Kidney (tissue), 14 donors: Measurements from ENCODE around the gene BBLN. TPM values are rescaled to one million over a fixed set of nuclear protein-coding genes. Genes with fewer than 3 reads are reported as not detected.

ENCODE experiments used
- DNase-seq, 5 donors: peaks; one replicate each; pipeline ENCODE4 v3.0.0-alpha.2; 2013 to 2020
- FAIRE-seq: peaks from 2 replicates; lab custom pipeline; 2012; peaks lifted over from hg19 to GRCh38; lab: Jason Lieb, UNC
- H3K27ac ChIP-seq, 2 donors: one replicate each; pipeline ENCODE4 v1.7.0; 2013; ENCODE audit warnings: low read depth in 2 of 2, low read length in 2 of 2, inconsistent platforms in 1 of 2
- H3K27me3 ChIP-seq: one replicate; pipeline ENCODE4 v1.7.1; 2013; ENCODE audit warnings: low read length, inconsistent platforms; ENCODE audit not compliant: control insufficient read depth, insufficient read depth
- H3K36me3 ChIP-seq, 3 donors: one replicate each; pipeline versions ENCODE4 v1.7.0 to v1.7.1; 2013; ENCODE audit warnings: low read length in 3 of 3, control low read depth in 1 of 3, inconsistent platforms in 1 of 3; ENCODE audit not compliant: insufficient read depth in 3 of 3, control insufficient read depth in 2 of 3
- H3K4me1 ChIP-seq, 3 donors: one replicate each; pipeline versions ENCODE4 v1.7.0 to v1.7.1; 2013; ENCODE audit warnings: low read length in 3 of 3, inconsistent platforms in 1 of 3, low read depth in 1 of 3; ENCODE audit not compliant: control insufficient read depth in 2 of 3, insufficient read depth in 2 of 3
- H3K4me3 ChIP-seq, 3 donors: one replicate each; pipeline versions ENCODE4 v1.7.0 to v1.8.1; 2013; ENCODE audit warnings: low read length in 3 of 3, control low read depth in 1 of 3, inconsistent platforms in 1 of 3
- H3K9ac ChIP-seq, 3 donors: one replicate each; pipeline versions ENCODE4 v1.7.0 to v1.7.1; 2013; ENCODE audit warnings: low read length in 3 of 3, control low read depth in 1 of 3, inconsistent platforms in 1 of 3
- H3K9me3 ChIP-seq, 3 donors: one replicate each; pipeline versions ENCODE4 v1.7.0 to v1.7.1; 2013; ENCODE audit warnings: low read length in 3 of 3, control low read depth in 1 of 3, inconsistent platforms in 1 of 3; ENCODE audit not compliant: control insufficient read depth in 2 of 3, insufficient read depth in 1 of 3
- intact Hi-C: fragments of 100-400 bp; cut with DNase I; formaldehyde crosslinking; loops from one replicate; pipeline ENCODE4 v1.11.1; 2022
- polyA plus RNA-seq: library from polyadenylated mRNA; stranded (reverse); fragments of 350-450 nt; fragmentation: Illumina TruSeq; extraction: RNeasy Lipid Tissue Mini Kit (QIAGEN cat#74804); gene quantifications from one replicate; pipeline ENCODE4 v1.2.3, GENCODE V29; 2014; ENCODE audit warnings: low read depth, low replicate concordance; ENCODE audit not compliant: insufficient read depth
- total RNA-seq: library from RNA; stranded (reverse); fragmentation: NEBNext Ultra II Directional; extraction: Animal tissue kit (Norgen Biotek cat#: 25700); gene quantifications from one replicate; pipeline ENCODE4 v1.2.1, GENCODE V29; 2021
- TF ChIP-seq, protein P1 (sequence below): IDR thresholded peaks from 3 replicates; pipeline ENCODE4 v1.5.1; 2012; ENCODE audit warnings: mild to moderate bottlenecking, moderate library complexity, borderline replicate concordance; ENCODE audit not compliant: insufficient read depth; ENCODE audit errors: extremely low read depth
- donor health status: control.
- donor health status: control.
- donor health status: control.
- donor health status: control.
- donor health status: control.
- donor health status: DM: yes; HTN: yes; CAD: no.
- donor health status: Normal renal cell carcinoma (clear cell type).

The BBLN gene
- total and polyA plus RNA-seq, 2 donors from 2014 or later, result 55.6 to 192 TPM

DNA sequence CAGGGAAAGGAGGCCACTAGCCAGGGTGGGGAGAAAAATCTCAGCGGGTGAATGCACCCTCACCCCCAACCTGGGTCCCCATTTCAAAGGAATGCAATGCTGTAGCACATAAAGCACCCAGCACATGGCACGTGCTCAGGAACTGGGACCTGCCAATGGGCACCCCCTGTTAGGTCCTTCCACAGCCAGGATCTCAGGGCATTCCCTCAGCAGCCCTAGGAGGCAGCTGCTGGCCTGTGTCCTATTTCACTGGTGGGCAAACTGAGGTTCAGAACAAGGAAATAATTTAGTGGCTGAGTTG is 51.9 kb downstream of the BBLN start:
- DNase-seq (peak in 1 of 5 donors; percentile 21), FAIRE-seq (no peak)
- Histone ChIP-seq H3K9ac (no peak overlapping the region), H3K27me3 (no peaks in the 10 kb centered on the region), H3K4me1 (peaks cover 0 to 9% (median 7%) of the 10 kb centered on the region in 3 donors), H3K27ac (peak overlapping the region; percentile 51 to 58), H3K36me3 (no peaks in the 10 kb centered on the region), H3K9me3 (no peaks in the 10 kb centered on the region), H3K4me3 (no peak overlapping the region)
- intact Hi-C loops, result no loop called here
- TF ChIP-seq, protein P1, sequence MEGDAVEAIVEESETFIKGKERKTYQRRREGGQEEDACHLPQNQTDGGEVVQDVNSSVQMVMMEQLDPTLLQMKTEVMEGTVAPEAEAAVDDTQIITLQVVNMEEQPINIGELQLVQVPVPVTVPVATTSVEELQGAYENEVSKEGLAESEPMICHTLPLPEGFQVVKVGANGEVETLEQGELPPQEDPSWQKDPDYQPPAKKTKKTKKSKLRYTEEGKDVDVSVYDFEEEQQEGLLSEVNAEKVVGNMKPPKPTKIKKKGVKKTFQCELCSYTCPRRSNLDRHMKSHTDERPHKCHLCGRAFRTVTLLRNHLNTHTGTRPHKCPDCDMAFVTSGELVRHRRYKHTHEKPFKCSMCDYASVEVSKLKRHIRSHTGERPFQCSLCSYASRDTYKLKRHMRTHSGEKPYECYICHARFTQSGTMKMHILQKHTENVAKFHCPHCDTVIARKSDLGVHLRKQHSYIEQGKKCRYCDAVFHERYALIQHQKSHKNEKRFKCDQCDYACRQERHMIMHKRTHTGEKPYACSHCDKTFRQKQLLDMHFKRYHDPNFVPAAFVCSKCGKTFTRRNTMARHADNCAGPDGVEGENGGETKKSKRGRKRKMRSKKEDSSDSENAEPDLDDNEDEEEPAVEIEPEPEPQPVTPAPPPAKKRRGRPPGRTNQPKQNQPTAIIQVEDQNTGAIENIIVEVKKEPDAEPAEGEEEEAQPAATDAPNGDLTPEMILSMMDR, result no peak

Other genes starting within 250 kb of the BBLN start
- 31.4 TPM for gene ST6GALNAC4, start 243.2 kb upstream of the BBLN start, total RNA-seq
- gene ST6GALNAC4, start 243.2 kb upstream of the BBLN start, polyA plus RNA-seq, result 31.6 TPM
- gene PIP5KL1, start 229.5 kb upstream of the BBLN start, total RNA-seq, result 3.0 TPM
- 4.3 TPM for gene PIP5KL1, start 229.5 kb upstream of the BBLN start, polyA plus RNA-seq
- 42.8 TPM for gene DPM2, start 222.4 kb upstream of the BBLN start, total RNA-seq
- gene DPM2, start 222.4 kb upstream of the BBLN start, polyA plus RNA-seq, result 70.0 TPM
- gene EEIG1, start 179.3 kb upstream of the BBLN start, total RNA-seq, result 75.9 TPM
- gene EEIG1, start 179.3 kb upstream of the BBLN start, polyA plus RNA-seq, result 34.3 TPM
- 12.3 TPM for gene NAIF1, start 92.9 kb upstream of the BBLN start, total RNA-seq
- gene NAIF1, start 92.9 kb upstream of the BBLN start, polyA plus RNA-seq, result 9.7 TPM
- gene SLC25A25, start 92.0 kb upstream of the BBLN start, total RNA-seq, result 24.9 TPM
- gene SLC25A25, start 92.0 kb upstream of the BBLN start, polyA plus RNA-seq, result 20.4 TPM
- gene PTGES2, start 32.5 kb upstream of the BBLN start, total RNA-seq, result 64.1 TPM
- gene PTGES2, start 32.5 kb upstream of the BBLN start, polyA plus RNA-seq, result 117 TPM
- gene LCN2, start 10.8 kb upstream of the BBLN start, total RNA-seq, result 198 TPM
- gene LCN2, start 10.8 kb upstream of the BBLN start, polyA plus RNA-seq, result 8.2 TPM
- gene CIZ1, start 31.3 kb downstream of the BBLN start, total RNA-seq, result 89.9 TPM
- gene CIZ1, start 31.3 kb downstream of the BBLN start, polyA plus RNA-seq, result 48.1 TPM
- 22.6 TPM for gene DNM1, start 43.1 kb downstream of the BBLN start, total RNA-seq
- 7.3 TPM for gene DNM1, start 43.1 kb downstream of the BBLN start, polyA plus RNA-seq
- 79.7 TPM for gene GOLGA2, start 115.7 kb downstream of the BBLN start, total RNA-seq
- gene GOLGA2, start 115.7 kb downstream of the BBLN start, polyA plus RNA-seq, result 42.9 TPM
- 20.3 TPM for gene SWI5, start 116.0 kb downstream of the BBLN start, total RNA-seq
- 67.8 TPM for gene SWI5, start 116.0 kb downstream of the BBLN start, polyA plus RNA-seq
- 22.4 TPM for gene TRUB2, start 162.2 kb downstream of the BBLN start, total RNA-seq
- gene TRUB2, start 162.2 kb downstream of the BBLN start, polyA plus RNA-seq, result 40.8 TPM
- 59.7 TPM for gene COQ4, start 162.6 kb downstream of the BBLN start, total RNA-seq
- 111 TPM for gene COQ4, start 162.6 kb downstream of the BBLN start, polyA plus RNA-seq
- gene SLC27A4, start 180.3 kb downstream of the BBLN start, total RNA-seq, result 29.3 TPM
- gene SLC27A4, start 180.3 kb downstream of the BBLN start, polyA plus RNA-seq, result 58.7 TPM
- 55.2 TPM for gene URM1, start 211.1 kb downstream of the BBLN start, total RNA-seq
- gene URM1, start 211.1 kb downstream of the BBLN start, polyA plus RNA-seq, result 55.9 TPM